H9 (cell line): ENCODE measurements around the gene CST5. TPM values are rescaled to one million over a fixed set of nuclear protein-coding genes. Genes with fewer than 3 reads are reported as not detected.

Experiments used
- DNase-seq: peaks from one replicate; pipeline ENCODE4 v3.0.0-alpha.2; 2017
- H2AFZ ChIP-seq: one replicate; pipeline ENCODE4 v1.6.1; 2013; ENCODE audit warnings: mild to moderate bottlenecking, low read length, control low read depth, moderate library complexity
- H2AK5ac ChIP-seq: 2 replicates; pipeline ENCODE4 v1.6.1; 2013; ENCODE audit warnings: low read length, control low read depth, mixed read lengths; ENCODE audit not compliant: insufficient read length
- H2BK120ac ChIP-seq: one replicate; pipeline ENCODE4 v1.6.1; 2013; ENCODE audit warnings: low read depth, mild to moderate bottlenecking, low read length, control low read depth, inconsistent platforms; ENCODE audit not compliant: poor library complexity, severe bottlenecking
- H2BK12ac ChIP-seq: 2 replicates; pipeline ENCODE4 v1.6.1; 2013; ENCODE audit warnings: low read length, control low read depth, mixed read lengths, low read depth; ENCODE audit not compliant: insufficient read length
- H2BK15ac ChIP-seq: 2 replicates; pipeline ENCODE4 v1.6.1; 2013; ENCODE audit warnings: low read depth, low read length, control low read depth
- H2BK20ac ChIP-seq: one replicate; pipeline ENCODE4 v1.6.1; 2013; ENCODE audit warnings: low read depth, mild to moderate bottlenecking, low read length, control low read depth, inconsistent platforms; ENCODE audit not compliant: poor library complexity, severe bottlenecking
- H2BK5ac ChIP-seq: 2 replicates; pipeline ENCODE4 v1.6.1; 2013; ENCODE audit warnings: low read length, control low read depth, mixed read lengths; ENCODE audit not compliant: insufficient read length
- H3K14ac ChIP-seq: 2 replicates; pipeline ENCODE4 v1.6.1; 2013; ENCODE audit warnings: low read length, control low read depth; ENCODE audit not compliant: insufficient read depth
- H3K18ac ChIP-seq: 2 replicates; pipeline ENCODE4 v1.6.1; 2013; ENCODE audit warnings: low read depth, mild to moderate bottlenecking, mixed read lengths, low read length, control low read depth; ENCODE audit not compliant: insufficient read length
- H3K23ac ChIP-seq: 2 replicates; pipeline ENCODE4 v1.6.1; 2013; ENCODE audit warnings: low read length, control low read depth, mixed read lengths, low read depth; ENCODE audit not compliant: insufficient read length
- H3K23me2 ChIP-seq: 2 replicates; pipeline ENCODE4 v1.6.1; 2013; ENCODE audit warnings: low read depth, mild to moderate bottlenecking, mixed read lengths, low read length, control low read depth; ENCODE audit not compliant: insufficient read length, poor library complexity, severe bottlenecking
- H3K27ac ChIP-seq: 2 replicates; pipeline ENCODE4 v1.5.1; 2013; ENCODE audit warnings: low read length, control low read depth, mixed read lengths, low read depth; ENCODE audit not compliant: insufficient read length
- H3K27me3 ChIP-seq: 2 replicates; pipeline ENCODE4 v1.6.1; 2013; ENCODE audit warnings: low read length, control low read depth, inconsistent platforms; ENCODE audit not compliant: insufficient read depth
- H3K4ac ChIP-seq: 2 replicates; pipeline ENCODE4 v1.6.1; 2013; ENCODE audit warnings: low read depth, mild to moderate bottlenecking, control low read depth, inconsistent platforms, low read length, moderate library complexity
- H3K4me1 ChIP-seq: 2 replicates; pipeline ENCODE4 v1.6.1; 2013; ENCODE audit warnings: low read length, control low read depth, inconsistent platforms; ENCODE audit not compliant: insufficient read depth
- H3K4me2 ChIP-seq: 2 replicates; pipeline ENCODE4 v1.6.1; 2013; ENCODE audit warnings: low read length, control low read depth, mixed read lengths; ENCODE audit not compliant: insufficient read length, insufficient read depth
- H3K56ac ChIP-seq: 2 replicates; pipeline ENCODE4 v1.6.1; 2013; ENCODE audit warnings: low read depth, mild to moderate bottlenecking, mixed read lengths, low read length, control low read depth; ENCODE audit not compliant: insufficient read length
- H3K79me1 ChIP-seq: 2 replicates; pipeline ENCODE4 v1.6.1; 2013; ENCODE audit warnings: low read depth, mild to moderate bottlenecking, moderate library complexity, low read length, control low read depth, inconsistent platforms; ENCODE audit not compliant: insufficient read depth, poor library complexity, severe bottlenecking
- H3K79me2 ChIP-seq: 2 replicates; pipeline ENCODE4 v1.6.1; 2013; ENCODE audit warnings: low read length, control low read depth, inconsistent platforms; ENCODE audit not compliant: insufficient read depth
- H3K9ac ChIP-seq: 2 replicates; pipeline ENCODE4 v1.6.1; 2013; ENCODE audit warnings: low read length, control low read depth, mixed read lengths; ENCODE audit not compliant: insufficient read length; ENCODE audit errors: extremely low read depth
- H3K9me3 ChIP-seq: one replicate; pipeline ENCODE4 v1.6.1; 2013; ENCODE audit warnings: low read depth, low read length, inconsistent platforms; ENCODE audit not compliant: control insufficient read depth
- H3T11ph ChIP-seq: one replicate; pipeline ENCODE4 v1.6.1; 2013; ENCODE audit warnings: mild to moderate bottlenecking, low read length, control low read depth, inconsistent platforms
- H4K20me1 ChIP-seq: one replicate; pipeline ENCODE4 v1.6.1; 2013; ENCODE audit not compliant: control insufficient read depth, insufficient read length, insufficient read depth
- H4K5ac ChIP-seq: 2 replicates; pipeline ENCODE4 v1.6.1; 2013; ENCODE audit warnings: low read depth, mild to moderate bottlenecking, mixed read lengths, low read length, control low read depth; ENCODE audit not compliant: insufficient read length
- H4K8ac ChIP-seq: replicated peaks from 2 replicates; pipeline ENCODE4 v1.6.1; 2013; ENCODE audit warnings: low read length, control low read depth, mixed read lengths, low read depth; ENCODE audit not compliant: insufficient read length
- H4K91ac ChIP-seq: 2 replicates; pipeline ENCODE4 v1.6.1; 2013; ENCODE audit warnings: low read depth, mild to moderate bottlenecking, moderate library complexity, mixed read lengths, low read length, control low read depth; ENCODE audit not compliant: insufficient read length
- H3K27ac Mint-ChIP-seq, 3 experiments: 2 replicates in 2 of 3; 3 replicates in 1 of 3; pipeline ENCODE4 v1.8.0; 2020 to 2021; ENCODE audit warnings: mixed read lengths in 3 of 3, mild to moderate bottlenecking in 1 of 3, moderate library complexity in 1 of 3
- H3K27me3 Mint-ChIP-seq: 2 replicates; pipeline ENCODE4 v1.8.0; 2021; ENCODE audit warnings: low read depth, mild to moderate bottlenecking, moderate library complexity, mixed read lengths
- H3K36me3 Mint-ChIP-seq, 3 experiments: 2 replicates in 2 of 3; 3 replicates in 1 of 3; pipeline ENCODE4 v1.8.0; 2020 to 2021; ENCODE audit warnings: low read depth in 3 of 3, mixed read lengths in 3 of 3; ENCODE audit not compliant: insufficient read depth in 1 of 3
- H3K4me1 Mint-ChIP-seq, 2 experiments: 2 replicates each; pipeline ENCODE4 v1.8.0; 2020; ENCODE audit warnings: mixed read lengths in 2 of 2
- H3K4me3 Mint-ChIP-seq, 2 experiments: 2 replicates in 1 of 2; 3 replicates in 1 of 2; pipeline ENCODE4 v1.8.0; 2020 to 2021; ENCODE audit warnings: mild to moderate bottlenecking in 2 of 2, mixed read lengths in 2 of 2, moderate library complexity in 1 of 2
- H3K9me3 Mint-ChIP-seq, 2 experiments: 2 replicates in 1 of 2; 3 replicates in 1 of 2; pipeline ENCODE4 v1.8.0; 2020; ENCODE audit warnings: mild to moderate bottlenecking in 2 of 2, mixed read lengths in 2 of 2, moderate library complexity in 1 of 2
- WGBS: extraction: QIAGEN DNeasy Blood & Tissue Kit; methylation state at CpG from one replicate; pipeline ENCODE4 v1.1.7; 2013; ENCODE audit warnings: missing lambda C conversion rate, low lambda C conversion rate, mixed read lengths; ENCODE audit not compliant: insufficient read length; ENCODE audit errors: extremely low coverage; 5-methylcytosine and 5-hydroxymethylcytosine counted together
- long read RNA-seq: library from polyadenylated mRNA; unstranded; transcript quantifications from one replicate; pipeline ENCODE4 v2.0.0, GENCODE V29; 2020
- total RNA-seq: library from RNA; stranded (reverse); gene quantifications from 2 replicates; pipeline ENCODE4 v1.2.1, GENCODE V29; 2021
- TF ChIP-seq, protein P1 (sequence below): fragments of 200-600 bp; sonication (generic); conservative IDR thresholded peaks from 3 replicates; pipeline ENCODE4 v1.8.0; 2021; ENCODE audit warnings: antibody characterized with exemption, mild to moderate bottlenecking

The CST5 gene, protein sequence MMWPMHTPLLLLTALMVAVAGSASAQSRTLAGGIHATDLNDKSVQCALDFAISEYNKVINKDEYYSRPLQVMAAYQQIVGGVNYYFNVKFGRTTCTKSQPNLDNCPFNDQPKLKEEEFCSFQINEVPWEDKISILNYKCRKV
- not detected in 2 replicates for total RNA-seq
- long read RNA-seq: 0 reads

DNA sequence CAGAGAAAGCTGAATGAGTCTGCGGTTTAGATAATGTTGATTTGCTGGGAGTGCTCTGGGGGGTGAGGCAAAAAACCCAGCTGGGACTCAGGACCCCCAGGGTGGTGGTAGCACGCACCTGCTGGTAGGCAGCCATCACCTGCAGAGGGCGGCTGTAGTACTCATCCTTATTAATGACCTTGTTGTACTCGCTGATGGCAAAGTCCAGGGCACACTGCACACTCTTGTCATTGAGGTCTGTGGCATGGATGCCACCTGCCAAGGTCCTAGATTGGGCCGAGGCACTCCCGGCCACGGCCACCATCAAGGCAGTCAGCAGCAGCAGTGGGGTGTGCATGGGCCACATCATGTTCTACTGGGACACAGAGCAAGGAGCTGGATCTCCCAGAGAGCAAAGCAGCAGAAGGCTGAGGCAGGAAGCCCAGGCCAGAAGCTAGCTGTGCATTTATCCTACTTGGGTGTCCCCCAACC, at the start of gene CST5:
Gene CST5 (minus strand): TSS at position 421 of the 471 bp plus-strand sequence. CDS start 72 bp downstream, at position 349.
- Histone ChIP-seq H2BK120ac (no peak within 1 kb of the TSS), H2BK12ac (no peak within 1 kb of the TSS), H2BK15ac (no peak within 1 kb of the TSS), H3K9me3 (no peaks in the 10 kb centered on the region), H3K27ac (no peak within 1 kb of the TSS), H3K9ac (no peak within 1 kb of the TSS), H3K4me1 (no peaks in the 10 kb centered on the region), H4K8ac (no peak within 1 kb of the TSS), H3K27me3 (no peaks in the 10 kb centered on the region), H2BK5ac (no peak within 1 kb of the TSS), H3K18ac (no peak within 1 kb of the TSS), H2AK5ac (no peak within 1 kb of the TSS), H3K23ac (no peak within 1 kb of the TSS), H3T11ph (no peak within 1 kb of the TSS), H2BK20ac (no peak within 1 kb of the TSS), H4K5ac (no peak within 1 kb of the TSS), H3K4me2 (no peak within 1 kb of the TSS), H3K4ac (no peak within 1 kb of the TSS), H3K23me2 (no peaks in the 10 kb centered on the region), H2AFZ (no peak within 1 kb of the TSS), H3K79me1 (no peaks in the 10 kb centered on the region), H3K79me2 (no peaks in the 10 kb centered on the region), H4K20me1 (no peaks in the 10 kb centered on the region), H4K91ac (no peak within 1 kb of the TSS), H3K56ac (no peak within 1 kb of the TSS), H3K14ac (peak within 1 kb of the TSS; percentile 49; the same call in 1 of the 2 replicates)
- Mint-ChIP-seq H3K4me3 (no peak within 1 kb of the TSS), H3K27me3 (no peaks in the 10 kb centered on the region; the same call in 1 of the 2 replicates), H3K9me3 (no peaks in the 10 kb centered on the region), H3K36me3 (no peaks in the 10 kb centered on the region; a peak in 1 of 7 replicates), H3K4me1 (peaks cover 10 to 11% of the 10 kb centered on the region in 2 experiments), H3K27ac (no peak within 1 kb of the TSS)
- no CpG with 5 or more reads among the region's 7 CpGs for whole genome bisulfite sequencing
- DNase-seq: no peak
- TF ChIP-seq, protein P1, sequence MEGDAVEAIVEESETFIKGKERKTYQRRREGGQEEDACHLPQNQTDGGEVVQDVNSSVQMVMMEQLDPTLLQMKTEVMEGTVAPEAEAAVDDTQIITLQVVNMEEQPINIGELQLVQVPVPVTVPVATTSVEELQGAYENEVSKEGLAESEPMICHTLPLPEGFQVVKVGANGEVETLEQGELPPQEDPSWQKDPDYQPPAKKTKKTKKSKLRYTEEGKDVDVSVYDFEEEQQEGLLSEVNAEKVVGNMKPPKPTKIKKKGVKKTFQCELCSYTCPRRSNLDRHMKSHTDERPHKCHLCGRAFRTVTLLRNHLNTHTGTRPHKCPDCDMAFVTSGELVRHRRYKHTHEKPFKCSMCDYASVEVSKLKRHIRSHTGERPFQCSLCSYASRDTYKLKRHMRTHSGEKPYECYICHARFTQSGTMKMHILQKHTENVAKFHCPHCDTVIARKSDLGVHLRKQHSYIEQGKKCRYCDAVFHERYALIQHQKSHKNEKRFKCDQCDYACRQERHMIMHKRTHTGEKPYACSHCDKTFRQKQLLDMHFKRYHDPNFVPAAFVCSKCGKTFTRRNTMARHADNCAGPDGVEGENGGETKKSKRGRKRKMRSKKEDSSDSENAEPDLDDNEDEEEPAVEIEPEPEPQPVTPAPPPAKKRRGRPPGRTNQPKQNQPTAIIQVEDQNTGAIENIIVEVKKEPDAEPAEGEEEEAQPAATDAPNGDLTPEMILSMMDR: no peak
